G401 (cell line): ENCODE measurements around the gene SALL3. TPM values are rescaled to one million over a fixed set of nuclear protein-coding genes. Genes with fewer than 3 reads are reported as not detected.
"Not testable (repeated sequence)": the region's sequence is repeated elsewhere in the genome, so short reads cannot be mapped to it uniquely, and the experiment has no call there.

Experiments
- DNase-seq: peaks from one replicate; pipeline ENCODE4 v3.0.0-alpha.2; 2015; ENCODE audit warnings: low spot score
- in situ Hi-C: cut with HindIII; loops from 2 replicates; pipeline ENCODE4 v1.10.0; 2016; ENCODE audit warnings: low sequenced_read_pairs, mixed read lengths
- total RNA-seq: library from RNA; depleted of rRNA; stranded (reverse); fragments of >200 nt; shearing (Covaris generic); gene quantifications from 2 replicates; pipeline ENCODE4 v1.2.3, GENCODE V29; 2014

The SALL3 gene
- total RNA-seq, 1 experiment from 2014 or later = not detected

DNA sequence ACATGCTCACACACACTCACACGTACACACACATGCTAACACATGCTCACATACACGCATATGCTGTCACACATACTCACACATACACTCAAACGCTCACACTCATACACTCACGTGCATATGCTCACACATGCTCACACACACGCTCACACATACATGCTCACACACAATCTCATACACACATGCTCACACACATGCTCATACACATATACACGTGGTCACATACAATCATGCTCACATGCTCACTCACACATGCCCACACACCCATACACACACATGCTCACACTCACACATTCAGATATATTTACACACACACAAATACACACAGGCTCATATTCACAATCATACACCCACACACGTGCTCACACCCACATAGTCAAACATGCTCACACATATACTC is 17.5 kb upstream of the SALL3 start:
- in situ Hi-C loops = no loop called here
- no peak for DNase-seq

DNA sequence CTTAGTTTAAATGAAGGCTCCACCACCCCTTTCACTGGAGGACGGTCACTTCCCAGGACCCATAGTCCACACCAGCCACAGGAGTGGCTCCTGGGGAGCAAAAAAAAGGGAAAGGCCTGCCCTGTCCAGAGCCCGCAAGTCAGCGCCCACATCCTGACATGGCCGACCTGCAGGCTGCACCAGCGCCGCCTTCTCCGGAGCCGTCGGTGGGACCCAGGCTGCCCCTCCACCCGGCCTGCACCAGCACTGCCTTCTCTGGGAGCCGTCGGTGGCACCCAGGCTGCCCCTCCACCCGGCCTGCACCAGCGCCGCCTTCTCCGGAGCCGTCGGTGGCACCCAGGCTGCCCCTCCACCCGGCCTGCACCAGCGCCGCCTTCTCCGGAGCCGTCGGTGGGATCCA is 14.9 kb upstream of the SALL3 start:
- in situ Hi-C loops, DNase-seq: not testable (repeated sequence)

DNA sequence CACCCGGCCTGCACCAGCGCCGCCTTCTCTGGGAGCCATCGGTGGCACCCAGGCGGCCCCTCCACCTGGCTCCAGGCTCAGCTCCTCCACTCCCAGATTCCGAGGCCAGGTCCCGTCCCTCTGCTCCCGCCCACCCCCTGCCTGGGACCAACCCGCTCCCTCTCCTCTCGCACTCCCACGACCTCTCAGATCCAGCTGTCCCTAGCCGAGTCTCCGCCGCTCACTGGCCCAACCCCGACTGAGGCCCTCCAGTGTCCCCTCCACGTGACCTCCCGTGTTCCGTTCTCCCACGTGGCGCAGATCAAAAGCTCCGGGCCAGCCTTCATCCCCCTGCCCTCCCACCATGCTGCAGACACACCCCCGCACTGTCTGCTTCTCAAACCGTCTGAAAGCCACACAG is 14.4 kb upstream of the SALL3 start:
- DNase-seq = no peak
- in situ Hi-C loops = no loop called here

GRCh38 chr18:78965917-78966792 is 13.5 kb upstream of the SALL3 start:
- no peak for DNase-seq

DNA sequence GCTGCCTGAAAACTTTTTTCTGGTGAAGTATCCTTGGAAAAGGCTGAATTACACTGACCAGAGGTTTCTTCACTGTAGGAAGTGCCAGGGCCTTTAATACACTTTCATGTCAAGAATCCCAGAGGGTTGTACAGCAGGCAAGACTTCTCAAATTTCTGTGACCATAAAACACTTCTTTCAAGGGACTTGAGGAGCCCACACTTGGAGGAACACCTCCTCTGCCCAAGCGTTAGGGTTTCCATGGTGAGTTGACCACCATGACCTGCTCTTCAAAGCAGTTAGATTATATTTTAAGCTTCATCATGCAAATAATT is 12.9 kb upstream of the SALL3 start:
- DNase-seq = no peak
- in situ Hi-C loops = no loop called here

More at GRCh38 chr18:78965917-78966792, 13.5 kb upstream of the SALL3 start:
- in situ Hi-C loops = no loop called here

GRCh38 chr18:78967692-78968091 is 11.9 kb upstream of the SALL3 start:
- no peak for DNase-seq
- in situ Hi-C loops = no loop called here

DNA sequence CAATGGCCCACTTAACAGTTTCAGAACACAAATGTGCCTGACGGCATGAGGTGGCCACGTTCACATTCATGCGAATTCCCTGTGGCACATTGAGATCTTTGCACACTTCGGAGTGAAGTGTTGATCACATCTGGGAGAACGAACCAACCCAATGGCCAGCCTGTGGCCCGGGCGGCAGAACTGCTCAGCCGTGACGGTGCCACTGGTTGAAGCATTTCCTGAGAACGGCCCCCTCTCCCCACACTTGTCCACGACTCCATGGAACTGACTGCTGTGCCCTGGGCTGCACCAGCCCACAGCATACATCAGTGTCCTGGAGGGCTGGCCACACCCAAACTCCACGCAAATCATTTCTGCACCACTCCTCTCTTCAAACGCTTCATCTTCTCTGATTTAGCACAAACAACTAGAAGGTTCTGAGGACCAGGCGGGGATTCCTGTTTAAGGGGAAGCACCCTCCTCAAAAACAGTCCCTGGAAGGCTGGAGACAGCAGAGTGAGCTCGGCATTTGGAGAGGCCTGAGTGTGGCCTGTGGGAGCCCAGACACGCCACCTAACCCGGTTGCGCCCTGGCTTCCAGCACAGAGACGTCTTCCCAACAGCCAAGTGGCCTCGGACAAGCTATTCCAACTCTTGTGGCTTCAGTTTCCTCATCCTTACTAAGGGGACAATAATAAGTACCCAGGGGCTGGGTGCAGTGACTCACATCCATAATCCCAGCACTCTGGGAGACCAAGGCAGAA is 9.9 kb upstream of the SALL3 start:
- no peak for DNase-seq
- in situ Hi-C loops = no loop called here

DNA sequence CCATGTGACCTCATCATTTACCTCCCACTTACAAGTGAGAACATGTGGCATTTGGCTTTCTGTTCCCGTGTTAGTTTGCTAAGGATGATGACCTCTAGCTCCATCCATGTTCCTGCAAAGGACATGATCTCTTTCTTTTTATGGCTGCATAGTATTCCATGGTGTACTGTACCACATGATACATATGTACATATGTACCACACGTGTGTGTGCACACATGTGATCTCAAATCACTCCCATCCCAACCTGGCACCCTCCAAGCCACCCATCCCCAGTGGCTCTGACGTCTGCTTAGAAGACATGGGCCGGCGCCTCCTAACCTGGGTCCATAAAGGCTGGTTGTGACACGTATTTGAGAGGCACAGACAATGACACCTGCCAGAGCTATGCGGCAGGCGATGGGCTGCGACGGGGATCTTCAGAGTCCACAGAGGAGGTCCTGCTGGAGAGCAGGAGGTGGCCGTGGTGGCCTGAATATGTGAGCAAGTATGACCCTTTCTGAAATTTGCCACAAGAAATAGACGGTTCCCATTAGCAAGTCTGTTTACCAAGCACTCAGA is 8.8 kb upstream of the SALL3 start:
- DNase-seq = no peak
- in situ Hi-C loops = no loop called here

DNA sequence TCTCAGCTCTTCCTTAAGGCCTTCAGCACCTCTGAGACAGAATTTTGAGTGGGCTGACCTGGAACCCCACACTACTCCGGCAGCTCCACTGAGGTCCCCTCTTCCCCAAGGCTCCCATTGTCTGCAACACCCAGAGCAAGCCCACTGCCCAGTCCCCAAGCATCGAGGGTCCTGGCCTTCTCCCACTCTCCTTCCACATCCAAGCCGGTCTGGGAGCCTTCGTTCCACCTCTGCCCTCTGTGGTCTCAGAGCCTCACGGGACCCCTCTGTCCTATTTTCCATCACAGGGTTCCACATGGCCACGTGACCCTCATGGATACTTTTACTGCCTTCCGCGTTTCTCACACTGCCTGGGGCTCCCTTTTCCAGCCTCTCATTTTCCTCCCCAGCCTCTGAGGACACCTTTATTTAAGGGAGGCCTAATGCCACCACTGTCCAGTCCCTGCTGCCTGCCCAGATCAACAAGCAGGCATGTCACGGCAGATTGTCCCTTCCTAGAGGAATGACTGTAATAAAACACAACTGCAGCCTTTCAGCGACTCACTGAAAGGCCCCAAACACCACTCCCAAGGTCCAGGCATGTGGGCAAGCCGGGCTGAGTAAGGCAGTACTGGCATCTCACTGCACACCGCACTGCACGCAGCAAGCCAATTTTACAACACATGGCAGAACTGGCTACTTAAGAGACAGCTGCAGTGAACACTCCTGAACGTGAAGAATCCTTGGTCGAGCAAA is 7.9 kb upstream of the SALL3 start:
- no peak for DNase-seq
- in situ Hi-C loops = no loop called here

DNA sequence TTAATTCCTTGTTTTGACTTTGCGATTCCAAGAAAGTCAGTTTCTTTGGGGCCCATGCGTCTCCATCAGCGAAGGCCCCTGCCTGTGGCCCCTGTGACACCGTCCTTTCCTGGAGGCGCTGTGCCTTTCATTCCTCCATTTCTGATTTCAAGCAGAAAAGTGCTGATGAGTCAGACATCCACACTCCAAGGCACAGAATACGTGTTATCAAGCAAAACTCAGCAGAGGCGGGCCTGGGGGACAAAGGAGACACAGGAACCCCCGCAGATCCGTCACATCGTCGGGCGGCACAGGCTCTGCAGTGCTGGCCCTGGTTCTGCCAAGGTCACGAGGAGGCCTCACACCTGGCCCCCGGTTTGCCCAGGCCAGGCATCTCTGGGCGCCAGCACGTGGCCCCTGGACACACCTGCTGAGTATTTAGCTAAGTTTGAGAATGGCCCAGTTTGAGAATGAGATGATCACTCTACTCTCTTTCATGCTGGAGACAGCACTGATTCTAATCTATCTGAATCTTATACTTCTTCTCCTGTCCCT is 7.2 kb upstream of the SALL3 start:
- in situ Hi-C loops = no loop called here
- DNase-seq = no peak

DNA sequence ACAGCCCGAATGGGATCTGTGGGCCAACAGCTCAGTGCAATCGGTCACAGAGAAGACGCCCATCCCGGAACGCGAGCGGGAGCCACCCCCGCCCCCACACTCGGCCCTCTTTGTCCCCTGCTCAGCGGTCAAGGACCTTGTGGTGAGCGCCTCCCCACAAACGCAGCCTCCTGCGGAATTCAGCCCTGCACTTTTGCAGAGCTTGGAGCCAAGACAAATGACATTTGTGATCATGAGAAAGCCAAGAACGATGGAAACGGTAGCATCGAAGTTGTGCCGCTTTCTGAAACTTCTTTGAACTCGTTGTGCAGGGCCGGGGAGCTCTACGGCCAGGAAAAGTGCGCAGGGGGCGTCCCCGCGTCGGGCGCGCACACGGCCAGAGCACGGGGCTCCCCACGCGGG is 6.7 kb upstream of the SALL3 start:
- DNase-seq = no peak
- in situ Hi-C loops = no loop called here

GRCh38 chr18:78973357-78974083 is 6.1 kb upstream of the SALL3 start:
- in situ Hi-C loops = no loop called here
- DNase-seq = no peak

DNA sequence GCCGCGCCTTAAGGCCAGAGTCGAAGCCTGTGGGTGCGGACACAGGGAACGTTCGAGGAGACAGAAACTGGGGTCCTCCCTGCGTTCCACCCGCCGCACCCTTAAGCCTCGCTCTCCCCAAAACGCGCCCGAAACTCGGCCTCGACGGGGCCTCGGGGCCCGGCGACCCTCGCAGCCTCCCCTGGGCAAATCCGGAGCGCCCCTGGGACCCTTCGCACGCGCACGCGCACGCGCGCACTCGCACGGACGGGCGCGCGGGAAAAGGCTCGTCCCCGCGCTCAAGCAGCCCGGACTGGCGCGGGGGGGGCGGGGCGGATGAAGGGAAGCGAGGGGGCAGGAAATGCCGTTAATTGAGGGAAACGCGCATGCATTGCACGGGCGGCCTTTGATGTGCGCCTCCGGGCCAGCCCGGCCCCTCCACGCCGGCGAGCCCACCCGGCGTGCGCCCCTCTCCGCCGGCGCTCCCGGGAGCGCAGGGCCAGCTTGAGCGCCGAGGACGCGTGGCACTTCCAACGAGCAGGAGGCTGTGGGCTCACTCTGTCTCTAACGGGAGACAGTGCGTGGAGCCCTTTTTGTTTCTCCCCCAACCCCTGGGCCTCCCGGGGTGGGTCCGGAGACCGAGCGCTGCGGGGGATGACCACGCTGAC is 5.4 kb upstream of the SALL3 start:
- in situ Hi-C loops = no loop called here
- no peak for DNase-seq

GRCh38 chr18:78975292-78975691 is 4.3 kb upstream of the SALL3 start:
- DNase-seq = no peak
- in situ Hi-C loops = no loop called here

DNA sequence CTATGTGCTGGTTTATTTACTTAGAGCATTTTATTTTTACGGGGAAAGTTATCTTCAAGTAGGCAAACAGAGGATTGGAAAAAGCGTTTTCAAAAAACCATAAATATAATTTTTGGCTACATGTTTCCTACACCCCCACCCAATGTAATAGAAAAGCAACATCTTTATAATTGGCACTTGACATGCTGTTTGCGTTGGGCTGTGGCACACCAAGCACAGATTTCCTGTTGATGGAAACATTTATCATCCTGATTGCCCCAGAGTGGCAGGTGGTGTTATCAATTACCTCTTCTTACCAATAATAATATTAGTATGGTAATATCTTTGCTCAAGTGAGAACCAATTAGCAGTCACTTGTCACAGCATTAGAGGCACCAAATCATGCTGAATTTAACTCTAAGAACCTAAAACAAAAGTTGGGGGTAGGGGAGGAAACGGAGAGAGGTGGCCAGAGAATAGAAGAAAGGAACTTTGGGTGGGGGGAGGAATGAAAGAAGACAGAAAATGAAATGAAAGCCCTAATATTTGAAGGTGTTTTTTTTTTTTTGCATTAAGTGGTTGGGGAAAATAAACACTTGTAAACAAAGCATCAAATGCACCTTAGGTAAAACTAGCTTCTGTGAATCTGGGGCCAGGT is 3.8 kb upstream of the SALL3 start:
- in situ Hi-C loops = no loop called here

GRCh38 chr18:78976765-78977636 is 2.6 kb upstream of the SALL3 start:
- no peak for DNase-seq
- in situ Hi-C loops = no loop called here

More for the DNA sequence above, 3.8 kb upstream of the SALL3 start:
- DNase-seq = no peak
